GM19372 (cell line): ENCODE results near the gene MED13.

Source experiments
- ATAC-seq: cut with Tn5 transposase; IDR thresholded peaks from one replicate; pipeline ENCODE4 v1.9.1; 2021; ENCODE audit warnings: mild to moderate bottlenecking, low read depth, moderate library complexity; ENCODE audit not compliant: unreplicated experiment

Gene MED13, protein sequence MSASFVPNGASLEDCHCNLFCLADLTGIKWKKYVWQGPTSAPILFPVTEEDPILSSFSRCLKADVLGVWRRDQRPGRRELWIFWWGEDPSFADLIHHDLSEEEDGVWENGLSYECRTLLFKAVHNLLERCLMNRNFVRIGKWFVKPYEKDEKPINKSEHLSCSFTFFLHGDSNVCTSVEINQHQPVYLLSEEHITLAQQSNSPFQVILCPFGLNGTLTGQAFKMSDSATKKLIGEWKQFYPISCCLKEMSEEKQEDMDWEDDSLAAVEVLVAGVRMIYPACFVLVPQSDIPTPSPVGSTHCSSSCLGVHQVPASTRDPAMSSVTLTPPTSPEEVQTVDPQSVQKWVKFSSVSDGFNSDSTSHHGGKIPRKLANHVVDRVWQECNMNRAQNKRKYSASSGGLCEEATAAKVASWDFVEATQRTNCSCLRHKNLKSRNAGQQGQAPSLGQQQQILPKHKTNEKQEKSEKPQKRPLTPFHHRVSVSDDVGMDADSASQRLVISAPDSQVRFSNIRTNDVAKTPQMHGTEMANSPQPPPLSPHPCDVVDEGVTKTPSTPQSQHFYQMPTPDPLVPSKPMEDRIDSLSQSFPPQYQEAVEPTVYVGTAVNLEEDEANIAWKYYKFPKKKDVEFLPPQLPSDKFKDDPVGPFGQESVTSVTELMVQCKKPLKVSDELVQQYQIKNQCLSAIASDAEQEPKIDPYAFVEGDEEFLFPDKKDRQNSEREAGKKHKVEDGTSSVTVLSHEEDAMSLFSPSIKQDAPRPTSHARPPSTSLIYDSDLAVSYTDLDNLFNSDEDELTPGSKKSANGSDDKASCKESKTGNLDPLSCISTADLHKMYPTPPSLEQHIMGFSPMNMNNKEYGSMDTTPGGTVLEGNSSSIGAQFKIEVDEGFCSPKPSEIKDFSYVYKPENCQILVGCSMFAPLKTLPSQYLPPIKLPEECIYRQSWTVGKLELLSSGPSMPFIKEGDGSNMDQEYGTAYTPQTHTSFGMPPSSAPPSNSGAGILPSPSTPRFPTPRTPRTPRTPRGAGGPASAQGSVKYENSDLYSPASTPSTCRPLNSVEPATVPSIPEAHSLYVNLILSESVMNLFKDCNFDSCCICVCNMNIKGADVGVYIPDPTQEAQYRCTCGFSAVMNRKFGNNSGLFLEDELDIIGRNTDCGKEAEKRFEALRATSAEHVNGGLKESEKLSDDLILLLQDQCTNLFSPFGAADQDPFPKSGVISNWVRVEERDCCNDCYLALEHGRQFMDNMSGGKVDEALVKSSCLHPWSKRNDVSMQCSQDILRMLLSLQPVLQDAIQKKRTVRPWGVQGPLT (N-terminal part only)

DNA sequence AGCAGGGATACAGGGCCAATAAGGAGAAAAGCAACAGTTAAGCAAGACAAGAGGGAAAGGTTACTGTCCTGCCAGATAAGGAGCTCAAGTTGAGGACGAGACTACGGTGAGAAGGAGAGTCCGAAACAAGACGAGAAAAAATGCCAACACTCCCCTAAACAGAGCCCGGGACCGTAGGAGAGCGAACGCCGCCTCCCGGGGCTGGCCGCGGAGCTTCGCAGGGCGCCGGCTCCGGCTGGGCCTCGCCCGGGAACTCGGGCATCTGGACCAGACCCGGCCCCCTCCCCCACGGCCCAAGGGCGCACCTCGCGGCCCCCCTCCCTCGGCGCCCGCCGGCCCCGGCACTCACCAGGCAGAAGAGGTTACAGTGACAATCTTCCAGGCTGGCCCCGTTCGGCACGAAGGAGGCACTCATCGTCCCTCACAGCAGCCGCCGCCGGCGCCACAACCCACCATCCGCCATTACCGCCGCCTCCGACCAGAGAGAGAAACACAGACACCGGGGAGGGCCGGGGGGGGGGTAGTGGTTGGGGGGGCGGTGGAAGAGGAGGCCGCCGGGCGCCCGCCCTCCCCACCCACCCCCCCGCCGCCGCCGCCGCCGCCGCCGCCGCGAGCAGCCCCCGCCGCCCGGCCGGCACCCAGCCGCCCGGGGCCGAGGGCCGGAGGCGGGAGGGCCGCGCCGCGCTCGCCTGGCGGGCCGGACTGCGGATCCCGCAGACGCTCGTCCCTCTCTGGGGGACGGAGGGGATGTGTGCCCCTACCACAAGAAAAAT is at the start of gene MED13:
TSS of gene MED13 (minus strand) at position 488 of the 773 bp plus-strand sequence. CDS start at position 415, 73 bp downstream.
- ATAC-seq = peak; percentile 32

DNA sequence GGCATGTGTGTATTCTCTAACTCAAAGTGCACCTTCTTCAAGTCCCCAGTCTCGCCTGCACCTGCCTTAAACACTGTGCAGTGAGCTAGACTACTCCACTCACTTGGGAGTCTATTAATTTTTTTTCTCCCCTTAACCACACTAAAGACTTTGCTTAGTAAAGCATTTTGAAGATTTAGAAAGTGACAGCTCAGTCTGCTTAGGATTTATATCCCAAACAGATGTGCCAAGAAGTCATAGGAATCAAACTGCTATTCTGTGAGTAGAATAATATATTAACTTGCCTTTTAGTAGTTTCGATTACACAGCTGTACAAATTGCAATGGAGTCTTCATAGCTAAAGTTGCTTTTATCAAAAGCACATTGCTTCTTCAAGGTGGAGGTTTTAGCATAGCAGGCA is 47.2 kb upstream of the MED13 start:
- ATAC-seq = no peak

DNA sequence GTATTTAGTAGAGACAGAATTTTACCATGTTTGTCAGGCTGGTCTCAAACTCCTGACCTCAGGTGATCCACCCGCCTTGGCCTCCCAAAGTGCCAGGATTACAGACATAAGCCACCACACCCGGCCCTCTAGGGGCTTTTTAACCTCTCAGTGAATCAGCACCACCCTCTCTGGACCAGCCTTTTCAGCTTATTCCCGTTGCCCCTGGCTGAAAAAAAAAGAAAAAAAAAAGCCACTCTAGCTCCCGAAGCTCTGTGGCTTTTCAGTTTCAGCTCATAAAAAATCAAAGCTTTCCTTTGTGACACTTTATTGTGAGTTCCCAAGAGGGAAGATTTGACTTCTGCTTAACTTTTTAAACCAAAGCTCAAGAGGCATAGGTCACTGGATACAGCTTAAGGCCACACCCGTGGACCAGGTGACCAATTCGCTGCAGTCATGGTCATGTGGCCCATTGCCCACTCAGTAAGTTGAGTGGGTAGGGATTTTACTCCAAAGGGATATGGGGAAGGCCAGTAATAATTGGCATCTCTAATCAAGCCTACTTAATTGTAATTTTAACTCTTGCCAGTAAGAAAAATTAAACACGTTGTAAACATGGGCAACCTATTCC is 46.6 kb upstream of the MED13 start:
- no peak for ATAC-seq

DNA sequence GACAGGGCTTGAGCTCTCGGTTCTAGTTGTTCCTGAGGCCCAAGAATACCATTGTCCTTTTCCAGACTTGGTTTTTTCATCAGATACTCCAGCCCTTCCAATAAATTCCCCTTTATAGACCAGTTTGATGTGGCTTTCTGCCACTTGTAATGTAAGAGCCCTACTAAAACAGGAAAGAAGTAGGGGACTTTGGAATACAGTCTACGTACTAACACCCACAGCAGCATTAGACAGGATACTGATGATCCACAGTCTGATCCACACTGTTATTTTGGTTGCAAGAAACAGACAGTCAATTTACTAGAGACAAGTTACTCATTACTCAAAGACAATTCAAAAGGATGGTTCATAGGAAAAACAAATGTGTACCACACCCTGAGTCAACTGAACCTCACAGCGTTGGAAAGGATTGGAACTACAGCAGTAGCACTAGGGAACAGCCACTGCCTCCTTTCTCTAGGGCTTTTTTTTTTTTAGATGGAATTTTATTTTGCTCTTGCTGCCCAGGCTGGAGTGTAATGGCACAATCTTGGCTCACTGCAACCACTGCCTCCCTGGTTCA is 45.9 kb upstream of the MED13 start:
- no peak for ATAC-seq

DNA sequence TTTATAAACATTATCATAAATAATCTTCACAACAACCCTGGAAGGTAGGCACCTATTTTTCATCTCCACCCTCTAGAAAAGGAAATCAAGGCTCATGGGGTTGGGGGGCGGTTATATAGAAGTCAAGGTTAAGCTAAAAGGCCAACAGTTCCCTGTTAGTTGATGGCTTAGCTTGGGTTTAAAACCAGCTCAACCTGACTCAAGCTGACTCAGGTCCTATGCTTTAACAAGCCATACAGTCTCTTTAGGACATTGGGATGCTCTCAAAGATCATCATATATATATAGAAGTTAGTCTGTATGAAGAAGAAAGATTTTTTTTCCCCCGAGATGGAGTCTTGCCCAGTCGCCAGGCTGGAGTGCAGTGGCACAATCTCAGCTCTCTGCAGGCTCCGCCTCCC is 44.8 kb upstream of the MED13 start:
- no peak for ATAC-seq

DNA sequence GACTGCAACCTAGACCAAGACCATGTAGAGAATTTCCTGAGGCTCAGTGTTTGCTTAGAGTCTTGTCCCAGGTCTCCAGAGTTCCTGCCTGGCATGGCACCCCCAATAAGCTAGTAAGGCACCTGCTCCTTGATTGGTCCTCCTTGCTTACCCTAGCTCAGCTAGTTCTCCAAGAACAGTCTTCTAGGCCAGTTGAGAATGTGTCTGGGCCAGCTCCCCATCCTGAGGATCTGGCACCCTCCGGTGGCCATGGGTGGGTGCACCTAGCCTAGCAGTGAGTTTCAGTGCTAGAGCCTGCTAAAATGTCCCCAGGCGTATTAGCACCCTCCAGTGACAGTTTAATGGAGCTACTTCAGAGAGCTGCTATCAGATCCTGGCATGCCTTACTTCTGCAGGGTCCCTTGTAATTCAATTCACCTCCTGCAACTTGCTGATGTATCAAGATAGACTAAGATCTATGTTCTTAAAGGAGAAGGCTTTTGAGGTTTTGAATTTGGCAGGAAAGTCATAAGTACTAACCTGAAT is 44.4 kb upstream of the MED13 start:
- peak; percentile 98 for ATAC-seq

DNA sequence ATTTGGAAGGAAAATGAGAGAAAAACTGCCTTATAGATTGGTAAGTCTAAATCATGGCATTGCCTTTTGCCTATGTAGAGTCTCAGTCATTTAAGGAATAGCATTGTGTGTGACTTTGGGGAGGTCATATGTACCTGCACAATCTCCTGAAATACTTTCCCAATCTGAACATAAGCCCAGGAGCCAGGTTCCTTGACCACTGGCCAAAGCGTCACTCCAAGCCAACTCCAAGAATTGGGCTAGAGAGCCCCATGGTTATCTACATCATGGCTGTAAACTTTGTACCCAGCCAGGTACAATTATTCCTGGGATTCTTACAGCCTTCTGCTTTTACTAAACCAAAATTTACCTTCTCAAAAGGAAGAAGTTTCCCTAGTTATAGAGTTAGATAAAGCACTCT is 40.8 kb upstream of the MED13 start:
- ATAC-seq = no peak

DNA sequence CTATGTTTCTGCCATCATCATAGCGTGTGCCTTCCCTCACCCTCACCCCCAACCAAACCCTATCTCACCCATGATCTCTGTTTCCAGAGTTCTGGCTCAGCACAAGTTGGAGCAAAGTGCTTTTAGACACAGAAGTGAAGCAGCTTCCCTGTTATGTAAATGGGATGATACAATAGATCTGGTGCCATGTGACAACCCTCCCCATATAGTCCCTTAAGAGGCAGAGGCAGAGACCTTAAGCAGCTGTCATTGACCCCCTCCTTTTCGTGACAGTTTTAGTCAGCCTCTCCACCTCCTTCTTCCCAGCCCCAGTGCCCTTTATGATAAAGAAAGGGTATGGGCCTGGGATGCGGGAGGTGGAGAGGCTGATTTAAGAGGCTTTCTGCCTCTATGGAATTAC is 40.3 kb upstream of the MED13 start:
- ATAC-seq = no peak

DNA sequence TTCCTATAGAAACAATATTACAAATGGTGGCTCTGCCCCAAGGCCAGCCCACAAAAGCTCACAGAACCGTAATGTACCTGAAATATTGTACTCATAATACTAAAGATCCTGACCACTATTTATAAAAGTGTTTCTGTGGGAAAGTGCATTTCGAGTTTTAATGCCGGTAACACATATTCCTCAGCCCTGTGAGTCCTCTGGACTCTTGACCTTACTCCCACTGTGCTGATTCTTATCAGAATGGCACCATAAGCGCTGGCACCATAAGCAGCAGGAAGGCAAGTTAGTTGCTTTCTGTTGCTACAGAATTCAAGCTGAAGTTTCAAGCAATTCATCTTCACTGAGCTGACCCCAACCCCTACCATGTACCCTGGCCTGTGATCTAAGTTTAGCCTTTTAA is 36.4 kb upstream of the MED13 start:
- no peak for ATAC-seq

DNA sequence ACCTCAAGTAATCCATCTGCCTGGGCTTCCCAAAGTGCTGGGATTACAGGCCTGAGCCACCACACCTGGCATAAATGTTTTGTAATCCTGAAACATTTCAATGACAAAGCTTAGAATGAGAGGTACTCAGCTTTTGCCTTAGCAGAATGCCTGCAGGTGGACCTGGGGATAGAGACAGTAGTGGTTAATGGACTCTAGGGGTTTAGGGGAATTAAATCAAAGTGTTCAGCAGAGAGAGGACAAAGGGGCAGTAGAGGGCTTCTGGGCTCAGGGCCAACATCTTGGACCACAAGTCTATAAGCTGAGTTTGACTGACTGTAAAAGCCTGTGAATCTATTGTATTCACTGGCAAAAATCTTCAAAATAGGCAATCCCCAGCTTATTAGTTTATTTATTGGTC is 36.0 kb upstream of the MED13 start:
- ATAC-seq = no peak

DNA sequence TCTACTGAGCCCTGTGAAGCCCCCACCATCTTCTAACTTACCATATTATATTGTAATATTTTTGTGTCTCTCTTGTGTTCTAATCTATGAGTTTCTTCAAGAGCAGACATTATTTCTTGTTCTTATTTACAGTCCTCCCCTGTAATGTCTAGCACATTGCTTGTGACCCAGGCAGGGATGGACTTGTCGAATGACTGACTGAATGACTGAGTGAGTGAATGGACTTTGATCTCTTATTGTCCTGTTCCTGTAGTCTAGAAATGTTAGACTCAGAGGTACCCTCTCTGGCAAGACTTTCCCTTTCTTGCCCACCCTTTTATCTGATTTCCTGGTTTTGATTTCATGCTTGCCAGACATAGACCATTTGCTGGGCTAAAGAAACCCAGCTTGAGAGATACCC is 35.0 kb upstream of the MED13 start:
- no peak for ATAC-seq

DNA sequence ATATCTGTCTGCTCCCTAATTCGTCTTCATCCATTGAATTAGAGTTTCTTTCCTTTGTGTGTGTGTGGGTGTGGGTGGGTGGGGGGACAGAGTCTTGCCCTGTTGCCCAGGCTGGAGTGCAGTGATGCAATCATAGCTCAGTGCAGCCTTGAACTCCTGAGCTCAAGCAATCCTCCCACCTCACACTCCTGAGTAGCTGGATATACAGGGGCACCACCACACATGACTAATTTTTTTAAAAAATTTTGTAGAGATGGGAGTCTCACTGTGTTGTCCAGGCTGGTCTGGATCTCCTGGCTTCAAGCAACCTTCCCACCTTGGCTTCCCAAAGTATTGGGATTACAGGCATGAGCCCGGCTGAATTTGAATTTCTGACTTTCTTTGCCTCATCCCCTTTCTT is 34.5 kb upstream of the MED13 start:
- no peak for ATAC-seq

DNA sequence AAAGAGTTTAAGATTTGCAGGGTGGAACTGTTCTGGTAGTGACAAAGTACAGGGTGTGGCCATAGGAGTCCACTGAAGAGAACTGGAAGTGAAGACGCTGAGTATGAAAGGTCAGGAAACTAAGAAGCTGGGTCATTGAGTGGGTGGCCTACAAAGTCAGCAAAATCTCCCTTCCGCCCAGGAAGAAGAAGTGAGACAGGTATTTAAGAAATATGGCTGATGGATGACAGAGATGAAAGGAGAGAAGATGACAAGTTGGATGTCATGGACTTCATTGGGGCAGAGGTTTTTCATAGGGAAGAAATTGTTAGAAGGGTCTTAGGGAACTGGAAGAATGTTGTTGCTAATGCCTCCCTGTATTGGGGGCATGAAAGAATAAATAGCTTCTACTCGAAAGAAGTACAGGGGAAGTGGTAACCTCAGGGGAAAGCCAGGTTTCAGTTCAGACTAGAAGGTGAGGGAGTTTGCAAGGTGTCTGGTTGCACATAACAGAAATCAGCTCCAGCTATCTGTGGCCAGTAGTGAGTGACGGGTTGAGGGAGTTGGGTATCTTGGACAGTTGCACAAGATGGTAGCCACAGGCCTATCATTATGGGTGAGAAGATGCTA is 33.6 kb upstream of the MED13 start:
- ATAC-seq = peak; percentile 84

DNA sequence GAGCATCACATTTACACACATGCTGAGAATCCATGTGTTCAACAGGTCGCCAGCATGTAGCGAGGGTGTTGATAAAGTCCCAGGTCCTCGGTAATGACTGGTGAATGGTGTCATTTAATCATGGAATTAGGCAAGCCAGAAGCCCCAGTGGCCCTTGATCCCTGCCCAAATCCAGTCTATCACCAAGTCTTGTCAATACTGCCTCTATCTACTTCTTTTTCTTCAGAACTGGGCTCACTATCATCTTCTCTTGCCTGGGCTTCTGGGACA is 31.3 kb upstream of the MED13 start:
- ATAC-seq = no peak

DNA sequence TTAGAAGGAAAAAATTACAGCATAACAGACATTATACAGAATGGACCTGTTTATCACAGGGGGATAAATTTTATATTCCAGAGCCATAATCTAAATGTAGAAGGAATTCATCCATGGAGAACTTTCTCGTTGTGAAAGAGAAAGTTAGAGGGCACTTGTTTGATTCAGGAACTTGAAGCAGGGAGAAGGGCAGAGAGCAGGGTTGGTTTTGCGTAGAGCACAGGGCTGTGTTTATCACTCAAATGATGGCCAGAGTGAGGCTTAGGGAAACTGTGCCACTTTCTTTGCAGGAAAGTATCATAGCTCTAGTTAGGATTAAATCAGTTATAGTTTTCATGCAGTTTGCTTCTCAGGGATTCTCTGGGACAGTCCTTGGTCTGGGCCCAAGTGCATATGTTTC is 29.1 kb upstream of the MED13 start:
- no peak for ATAC-seq

DNA sequence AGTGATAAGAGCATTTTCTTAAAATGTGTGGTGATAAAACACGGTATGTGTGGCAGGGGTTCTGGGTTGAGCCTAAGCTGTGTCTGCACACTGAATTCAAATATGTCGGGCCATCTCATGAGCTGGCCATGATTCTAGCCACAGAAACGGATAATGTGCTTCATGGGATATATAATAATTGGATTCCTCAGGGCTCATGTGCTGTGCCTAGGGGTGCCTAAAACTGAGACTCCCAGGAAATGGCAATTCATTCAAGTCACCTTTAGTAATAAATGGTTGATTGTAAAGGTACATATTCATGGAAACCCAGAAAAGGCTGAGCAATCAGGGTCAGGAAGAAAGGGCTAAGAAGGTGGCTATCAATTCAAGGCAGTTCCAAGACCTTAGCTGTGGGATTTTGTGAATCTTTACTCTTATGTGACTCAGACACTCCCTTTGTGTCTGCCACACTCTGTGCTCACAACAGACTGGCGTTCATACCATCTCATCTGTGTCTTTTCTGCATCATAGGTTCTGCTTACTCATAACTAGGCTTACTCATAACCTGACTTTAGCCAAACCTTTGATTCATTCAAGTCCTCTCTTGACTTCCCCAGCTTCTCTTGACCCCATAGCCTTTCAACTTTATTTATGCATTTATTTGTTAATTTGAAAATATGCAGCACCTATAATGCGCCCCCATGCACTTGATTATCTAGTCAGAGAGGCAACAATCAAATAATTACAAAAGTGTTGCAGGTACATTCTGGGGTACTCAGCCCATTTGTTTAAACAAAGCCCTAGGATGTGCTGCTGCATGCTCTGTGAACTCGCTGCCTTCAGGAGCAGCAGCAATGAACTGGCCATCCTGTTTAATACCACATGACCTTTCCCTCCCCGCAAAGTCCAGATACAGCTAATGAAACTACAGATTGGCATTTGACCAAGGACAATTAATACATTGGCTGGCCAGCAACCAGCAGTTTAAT is 28.4 kb upstream of the MED13 start:
- ATAC-seq = peak; percentile 85

DNA sequence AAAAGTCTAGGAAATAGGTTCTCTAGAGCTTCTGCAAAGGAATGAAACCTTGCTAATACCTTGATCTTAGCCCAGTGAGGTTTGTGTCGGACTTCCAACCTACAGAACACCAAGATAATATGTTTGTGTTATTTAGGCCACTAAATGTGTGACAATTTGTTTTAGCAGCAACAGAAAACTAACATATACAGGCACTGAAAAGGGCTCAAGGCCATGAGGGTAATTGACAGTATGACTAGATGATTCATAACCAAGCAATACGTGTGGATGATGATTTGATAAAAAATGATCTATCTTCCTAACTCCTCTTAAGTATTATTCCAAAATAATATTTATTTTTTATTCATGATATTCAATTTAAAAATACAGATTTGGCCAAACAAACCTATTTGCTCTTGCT is 27.7 kb upstream of the MED13 start:
- no peak for ATAC-seq

DNA sequence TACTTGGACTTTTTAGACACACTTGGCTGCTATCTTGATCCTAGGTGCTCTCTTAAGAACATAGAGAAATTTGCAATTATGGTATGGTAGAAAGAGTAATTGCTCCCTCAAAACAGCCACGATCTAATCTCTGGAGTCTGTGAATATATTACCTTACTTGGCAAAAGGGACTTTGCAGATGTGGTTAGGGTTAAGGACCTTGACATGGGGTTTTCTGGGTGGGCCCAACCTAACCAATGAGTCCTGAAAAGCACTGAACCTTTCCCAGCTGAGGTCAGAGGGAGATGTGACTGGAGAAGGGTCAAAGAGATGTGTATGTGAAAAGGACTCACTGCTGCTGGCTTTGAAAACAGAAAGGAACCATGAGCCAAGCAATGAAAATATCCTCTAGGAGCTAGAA is 26.7 kb upstream of the MED13 start:
- no peak for ATAC-seq
